Superior temporal gyrus (tissue), 1 donor: ENCODE measurements around the gene CHRNA4.
A peak's percentile ranks its signal among the peaks of the same experiment; 100 is the strongest.

ENCODE experiments used
- DNase-seq: peaks from one replicate; pipeline ENCODE4 v3.0.0-alpha.2; 2016; ENCODE audit errors: extremely low spot score

The CHRNA4 gene

GRCh38 chr20:63363981-63364561, 2.9 kb upstream of the CHRNA4 start:
- no peak for DNase-seq

GRCh38 chr20:63363013-63363957, 2.1 kb upstream of the CHRNA4 start:
- no peak for DNase-seq

GRCh38 chr20:63362436-63363009, 1.4 kb upstream of the CHRNA4 start:
- DNase-seq = no peak

- no peak for DNase-seq
Measured at GRCh38 chr20:63361519-63362435, 628 bp upstream of the CHRNA4 start.

GRCh38 chr20:63359937-63360849, 956 bp downstream of the CHRNA4 start:
- no peak for DNase-seq

- DNase-seq = no peak
Measured at GRCh38 chr20:63359164-63359934, 1.8 kb downstream of the CHRNA4 start.

- no peak for DNase-seq
Measured at GRCh38 chr20:63357921-63358905, 2.9 kb downstream of the CHRNA4 start.

GRCh38 chr20:63356931-63357879, 3.9 kb downstream of the CHRNA4 start:
- no peak for DNase-seq

- no peak for DNase-seq
Measured at GRCh38 chr20:63356511-63356910, 4.6 kb downstream of the CHRNA4 start.

- no peak for DNase-seq
Measured at GRCh38 chr20:63355781-63356295, 5.3 kb downstream of the CHRNA4 start.

- DNase-seq = no peak
Measured at GRCh38 chr20:63354636-63355350, 6.4 kb downstream of the CHRNA4 start.

- DNase-seq = no peak
Measured at GRCh38 chr20:63352811-63353221, 8.3 kb downstream of the CHRNA4 start.

- DNase-seq = peak; percentile 64
Measured at GRCh38 chr20:63351811-63352591, 9.1 kb downstream of the CHRNA4 start.

GRCh38 chr20:63351326-63351700, 9.8 kb downstream of the CHRNA4 start:
- no peak for DNase-seq

- no peak for DNase-seq
Measured at GRCh38 chr20:63350597-63351325, 10.4 kb downstream of the CHRNA4 start.
